HCT116 (cell line): ENCODE results near the gene ABCB10.

Experiments used
- ATF3 ChIP-seq: IDR thresholded peaks from 2 replicates; pipeline ENCODE4 v1.6.1; 2012
- CTCF ChIP-seq, 3 experiments: fragments of 200-600 bp in 1 of 3; sonication (generic) in 1 of 3; IDR thresholded peaks in 2 of 3; conservative IDR thresholded peaks in 1 of 3; 2 replicates each; pipeline ENCODE4 v1.5.1; 2012 to 2017; ENCODE audit warnings: low read depth in 2 of 3, low read length in 2 of 3, antibody characterized with exemption in 1 of 3, borderline replicate concordance in 1 of 3, control low read depth in 1 of 3, mild to moderate bottlenecking in 1 of 3, mixed read lengths in 1 of 3, mixed run types in 1 of 3, moderate library complexity in 1 of 3; ENCODE audit not compliant: insufficient read depth in 1 of 3
- ELF1 ChIP-seq: IDR thresholded peaks from 2 replicates; pipeline ENCODE4 v1.6.1; 2012; ENCODE audit warnings: low read depth, borderline replicate concordance
- YY1 ChIP-seq: IDR thresholded peaks from 2 replicates; pipeline ENCODE4 v1.6.1; 2011; ENCODE audit warnings: low read length, low read depth, moderate library complexity, mild to moderate bottlenecking; ENCODE audit not compliant: insufficient replicate concordance; ENCODE audit errors: extremely low read depth
- TF ChIP-seq, protein P1 (sequence below): IDR thresholded peaks from 2 replicates; pipeline ENCODE4 v1.6.1; 2011; ENCODE audit warnings: mild to moderate bottlenecking, low read length, moderate library complexity; ENCODE audit not compliant: insufficient replicate concordance; ENCODE audit errors: extremely low read depth

- TF ChIP-seq CTCF (IDR thresholded peaks at IDR 0.05 in 2 of 3, conservative IDR thresholded peaks at IDR 0.05 in 1 of 3; ENCODE audit: borderline replicate concordance in 1 of 3, insufficient read depth in 1 of 3, low read depth in 2 of 3, low read length in 2 of 3) (no peak), ATF3 (no peak), ELF1 (no peak), YY1 (no peak)
- TF ChIP-seq, protein P1, sequence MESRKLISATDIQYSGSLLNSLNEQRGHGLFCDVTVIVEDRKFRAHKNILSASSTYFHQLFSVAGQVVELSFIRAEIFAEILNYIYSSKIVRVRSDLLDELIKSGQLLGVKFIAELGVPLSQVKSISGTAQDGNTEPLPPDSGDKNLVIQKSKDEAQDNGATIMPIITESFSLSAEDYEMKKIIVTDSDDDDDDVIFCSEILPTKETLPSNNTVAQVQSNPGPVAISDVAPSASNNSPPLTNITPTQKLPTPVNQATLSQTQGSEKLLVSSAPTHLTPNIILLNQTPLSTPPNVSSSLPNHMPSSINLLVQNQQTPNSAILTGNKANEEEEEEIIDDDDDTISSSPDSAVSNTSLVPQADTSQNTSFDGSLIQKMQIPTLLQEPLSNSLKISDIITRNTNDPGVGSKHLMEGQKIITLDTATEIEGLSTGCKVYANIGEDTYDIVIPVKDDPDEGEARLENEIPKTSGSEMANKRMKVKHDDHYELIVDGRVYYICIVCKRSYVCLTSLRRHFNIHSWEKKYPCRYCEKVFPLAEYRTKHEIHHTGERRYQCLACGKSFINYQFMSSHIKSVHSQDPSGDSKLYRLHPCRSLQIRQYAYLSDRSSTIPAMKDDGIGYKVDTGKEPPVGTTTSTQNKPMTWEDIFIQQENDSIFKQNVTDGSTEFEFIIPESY, result no peak
Measured at GRCh38 chr1:229603371-229604005, 45.0 kb upstream of the ABCB10 start.
